ENCODE data around the gene HHIPL1. TPM values are rescaled to one million over a fixed set of nuclear protein-coding genes. Genes with fewer than 3 reads are reported as not detected.

HHIPL1 gene
- total RNA-seq (1 to 10 TPM; 1.9 to 3.4 (median 2.5) TPM), polyA plus RNA-seq (0.75 TPM)
- long read RNA-seq, donor 1, full-length matches to known transcripts, result 3 of 8 reads
- long read RNA-seq, donor 1, partial matches to known transcripts, result 3 of 8 reads
- long read RNA-seq, donor 1, other reads (novel, unspliced or antisense), result 2 of 8 reads
- long read RNA-seq, donor 2, full-length matches to known transcripts, result 4 of 5 reads
- long read RNA-seq, donor 2, partial matches to known transcripts, result 1 of 5 reads
- long read RNA-seq, donor 2, other reads (novel, unspliced or antisense), result 0 of 5 reads
- long read RNA-seq, donor 3, partial matches to known transcripts, result 0 of 8 reads
- long read RNA-seq, donor 3, other reads (novel, unspliced or antisense), result 8 of 8 reads
- long read RNA-seq, donor 4, full-length matches to known transcripts, result 6 of 9 reads
- long read RNA-seq, donor 4, partial matches to known transcripts, result 2 of 9 reads
- long read RNA-seq, donor 4, other reads (novel, unspliced or antisense), result 1 of 9 reads

- H3K27ac ChIP-seq (ENCODE audit: low read length), result no peak within 1 kb of the TSS
Observed at GRCh38 chr14:99644723-99645544, at the start of gene HHIPL1. TSS of gene HHIPL1 (plus strand) at chr14:99645129. CDS start at chr14:99645208, 79 bp downstream.

GRCh38 chr14:99595524-99595923 is 49.4 kb upstream of the HHIPL1 start:
- Histone ChIP-seq H3K9me3 (ENCODE audit: control insufficient read depth, low read length) (no peaks in the 10 kb centered on the region), H3K4me3 (ENCODE audit: low read length) (no peak overlapping the region), H3K4me1 (ENCODE audit: control insufficient read depth, insufficient read depth, low read length) (peaks cover 16% of the 10 kb centered on the region), H3K27me3 (ENCODE audit: control insufficient read depth, insufficient read depth) (no peaks in the 10 kb centered on the region), H3K27ac (ENCODE audit: low read length) (peak overlapping the region; percentile 70)
- DNase-seq (peak in 1 of 3 donors; percentile 38), ATAC-seq (no peak)
- WGBS, result 79% methylated on average over 7 of the region's 7 CpGs
- intact Hi-C loops (cut with DNase I), result no loop called here

More at GRCh38 chr14:99644723-99645544, at the start of gene HHIPL1:
- peak; percentile 75 to 76 for ATAC-seq
- intact Hi-C loops (cut with DNase I), result no loop called here
- H3K4me3 ChIP-seq (ENCODE audit: low read length), result peak within 1 kb of the TSS; percentile 55
- no peaks in the 10 kb centered on the region for H3K9me3 ChIP-seq (ENCODE audit: control insufficient read depth, low read length)
- no peaks in the 10 kb centered on the region for H3K27me3 ChIP-seq (ENCODE audit: control insufficient read depth, insufficient read depth)
- DNase-seq, result peak; percentile 50 to 81 (median 80)
- no peaks in the 10 kb centered on the region for H3K4me1 ChIP-seq (ENCODE audit: control insufficient read depth, insufficient read depth, low read length)
- 7% methylated on average over 91 of the region's 91 CpGs for WGBS

- intact Hi-C loops (cut with DNase I), result no loop called here
- no peaks in the 10 kb centered on the region for H3K9me3 ChIP-seq (ENCODE audit: control insufficient read depth, low read length)
- peak overlapping the region; percentile 70 for H3K27ac ChIP-seq (ENCODE audit: low read length)
- H3K4me1 ChIP-seq (ENCODE audit: control insufficient read depth, insufficient read depth, low read length), result peaks cover 16% of the 10 kb centered on the region
- ATAC-seq (peak; percentile 67 to 72), DNase-seq (peak in 1 of 3 donors; percentile 55)
- no peak overlapping the region for H3K4me3 ChIP-seq (ENCODE audit: low read length)
- H3K27me3 ChIP-seq (ENCODE audit: control insufficient read depth, insufficient read depth), result no peaks in the 10 kb centered on the region
- WGBS, result 59% methylated on average over 10 of the region's 10 CpGs
Observed at GRCh38 chr14:99596071-99596627, 48.8 kb upstream of the HHIPL1 start.

- WGBS, result 93% methylated on average over 7 of the region's 7 CpGs
- Histone ChIP-seq H3K27me3 (ENCODE audit: control insufficient read depth, insufficient read depth) (no peaks in the 10 kb centered on the region), H3K27ac (ENCODE audit: low read length) (peak overlapping the region; percentile 47), H3K9me3 (ENCODE audit: control insufficient read depth, low read length) (no peaks in the 10 kb centered on the region), H3K4me3 (ENCODE audit: low read length) (no peak overlapping the region), H3K4me1 (ENCODE audit: control insufficient read depth, insufficient read depth, low read length) (peaks cover 16% of the 10 kb centered on the region)
- intact Hi-C loops (cut with DNase I), result no loop called here
- DNase-seq (peak in 1 of 3 donors; percentile 12), ATAC-seq (no peak)
Observed at GRCh38 chr14:99596772-99597171, 48.2 kb upstream of the HHIPL1 start.

- Histone ChIP-seq H3K4me3 (ENCODE audit: low read length) (no peak overlapping the region), H3K4me1 (ENCODE audit: control insufficient read depth, insufficient read depth, low read length) (peaks cover 22% of the 10 kb centered on the region), H3K9me3 (ENCODE audit: control insufficient read depth, low read length) (no peaks in the 10 kb centered on the region), H3K27ac (ENCODE audit: low read length) (peak overlapping the region; percentile 5), H3K27me3 (ENCODE audit: control insufficient read depth, insufficient read depth) (no peaks in the 10 kb centered on the region)
- WGBS, result 82% methylated on average over 20 of the region's 20 CpGs
- ATAC-seq (no peak), DNase-seq (peak in 1 of 3 donors; percentile 48)
- intact Hi-C loops (cut with DNase I), result no loop called here
Observed at GRCh38 chr14:99597911-99598600, 46.9 kb upstream of the HHIPL1 start.

- Histone ChIP-seq H3K4me3 (ENCODE audit: low read length) (no peak overlapping the region), H3K9me3 (ENCODE audit: control insufficient read depth, low read length) (no peaks in the 10 kb centered on the region), H3K4me1 (ENCODE audit: control insufficient read depth, insufficient read depth, low read length) (peaks cover 19% of the 10 kb centered on the region), H3K27ac (ENCODE audit: low read length) (no peak overlapping the region), H3K27me3 (ENCODE audit: control insufficient read depth, insufficient read depth) (no peaks in the 10 kb centered on the region)
- DNase-seq (peak in 1 of 3 donors; percentile 37), ATAC-seq (peak in 1 of 2 donors; percentile 34)
- 67% methylated on average over 3 of the region's 3 CpGs for WGBS
- intact Hi-C loops (cut with DNase I), result no loop called here
Observed at GRCh38 chr14:99598774-99599173, 46.2 kb upstream of the HHIPL1 start.

GRCh38 chr14:99599393-99599792 is 45.5 kb upstream of the HHIPL1 start:
- Histone ChIP-seq H3K9me3 (ENCODE audit: control insufficient read depth, low read length) (no peaks in the 10 kb centered on the region), H3K4me3 (ENCODE audit: low read length) (no peak overlapping the region), H3K4me1 (ENCODE audit: control insufficient read depth, insufficient read depth, low read length) (peaks cover 19% of the 10 kb centered on the region), H3K27ac (ENCODE audit: low read length) (no peak overlapping the region), H3K27me3 (ENCODE audit: control insufficient read depth, insufficient read depth) (no peaks in the 10 kb centered on the region)
- WGBS, result 78% methylated on average over 6 of the region's 6 CpGs
- intact Hi-C loops (cut with DNase I), result no loop called here
- DNase-seq, result peak in 1 of 3 donors; percentile 12
- ATAC-seq, result no peak

GRCh38 chr14:99600232-99600888 is 44.6 kb upstream of the HHIPL1 start:
- intact Hi-C loops (cut with DNase I), result loop anchor here in 1 of 4 donors (5.0 kb wide), 1 partner anchor 38 kb away; no protein-coding TSS in a partner anchor
- WGBS, result 71% methylated on average over 3 of the region's 3 CpGs
- DNase-seq (no peak), ATAC-seq (no peak)
- no peak overlapping the region for H3K4me3 ChIP-seq (ENCODE audit: low read length)
- no peaks in the 10 kb centered on the region for H3K9me3 ChIP-seq (ENCODE audit: control insufficient read depth, low read length)
- H3K4me1 ChIP-seq (ENCODE audit: control insufficient read depth, insufficient read depth, low read length), result peaks cover 19% of the 10 kb centered on the region
- H3K27me3 ChIP-seq (ENCODE audit: control insufficient read depth, insufficient read depth), result no peaks in the 10 kb centered on the region
- no peak overlapping the region for H3K27ac ChIP-seq (ENCODE audit: low read length)

GRCh38 chr14:99601361-99601831 is 43.5 kb upstream of the HHIPL1 start:
- H3K4me1 ChIP-seq (ENCODE audit: control insufficient read depth, insufficient read depth, low read length), result peaks cover 16% of the 10 kb centered on the region
- ATAC-seq, result no peak
- intact Hi-C loops (cut with DNase I), result loop anchor here in 1 of 4 donors (5.0 kb wide), 1 partner anchor 39 kb away; no protein-coding TSS in a partner anchor

More at GRCh38 chr14:99601361-99601831, 43.5 kb upstream of the HHIPL1 start:
- H3K4me3 ChIP-seq (ENCODE audit: low read length), result peak overlapping the region; percentile 63
- H3K27ac ChIP-seq (ENCODE audit: low read length), result peak overlapping the region; percentile 58
- H3K27me3 ChIP-seq (ENCODE audit: control insufficient read depth, insufficient read depth), result no peaks in the 10 kb centered on the region
- H3K9me3 ChIP-seq (ENCODE audit: control insufficient read depth, low read length), result no peaks in the 10 kb centered on the region
- 42% methylated on average over 8 of the region's 8 CpGs for WGBS
- DNase-seq, result peak in 1 of 3 donors; percentile 56

Data from right cardiac atrium (tissue), 5 donors.